HG03354 (cell line): ENCODE results near the gene CCDC15.

Experiments
- ATAC-seq: cut with Tn5 transposase; IDR thresholded peaks from one replicate; pipeline ENCODE4 v1.9.1; 2021; ENCODE audit warnings: mild to moderate bottlenecking; ENCODE audit not compliant: unreplicated experiment, poor library complexity, severe bottlenecking

Gene CCDC15, protein sequence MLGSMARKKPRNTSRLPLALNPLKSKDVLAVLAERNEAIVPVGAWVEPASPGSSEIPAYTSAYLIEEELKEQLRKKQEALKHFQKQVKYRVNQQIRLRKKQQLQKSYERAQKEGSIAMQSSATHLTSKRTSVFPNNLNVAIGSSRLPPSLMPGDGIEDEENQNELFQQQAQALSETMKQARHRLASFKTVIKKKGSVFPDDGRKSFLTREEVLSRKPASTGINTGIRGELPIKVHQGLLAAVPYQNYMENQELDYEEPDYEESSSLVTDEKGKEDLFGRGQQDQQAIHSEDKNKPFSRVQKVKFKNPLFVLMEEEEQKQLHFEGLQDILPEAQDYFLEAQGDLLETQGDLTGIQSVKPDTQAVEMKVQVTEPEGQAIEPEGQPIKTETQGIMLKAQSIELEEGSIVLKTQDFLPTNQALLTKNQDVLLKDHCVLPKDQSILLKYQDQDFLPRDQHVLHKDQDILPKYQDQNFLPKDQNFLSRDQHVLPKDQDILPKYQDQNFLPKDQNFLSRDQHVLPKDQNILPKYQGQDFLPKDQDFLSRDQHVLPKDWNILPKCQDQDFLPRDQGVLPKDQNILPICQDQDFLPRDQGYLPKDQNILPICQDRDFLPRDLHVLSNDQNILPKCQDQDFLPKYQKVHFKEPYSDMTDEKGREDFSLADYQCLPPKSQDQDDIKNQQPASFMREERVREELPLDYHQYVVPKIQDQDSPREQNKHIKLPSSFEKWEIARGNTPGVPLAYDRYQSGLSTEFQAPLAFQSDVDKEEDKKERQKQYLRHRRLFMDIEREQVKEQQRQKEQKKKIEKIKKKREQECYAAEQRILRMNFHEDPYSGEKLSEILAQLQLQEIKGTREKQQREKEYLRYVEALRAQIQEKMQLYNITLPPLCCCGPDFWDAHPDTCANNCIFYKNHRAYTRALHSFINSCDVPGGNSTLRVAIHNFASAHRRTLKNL

DNA sequence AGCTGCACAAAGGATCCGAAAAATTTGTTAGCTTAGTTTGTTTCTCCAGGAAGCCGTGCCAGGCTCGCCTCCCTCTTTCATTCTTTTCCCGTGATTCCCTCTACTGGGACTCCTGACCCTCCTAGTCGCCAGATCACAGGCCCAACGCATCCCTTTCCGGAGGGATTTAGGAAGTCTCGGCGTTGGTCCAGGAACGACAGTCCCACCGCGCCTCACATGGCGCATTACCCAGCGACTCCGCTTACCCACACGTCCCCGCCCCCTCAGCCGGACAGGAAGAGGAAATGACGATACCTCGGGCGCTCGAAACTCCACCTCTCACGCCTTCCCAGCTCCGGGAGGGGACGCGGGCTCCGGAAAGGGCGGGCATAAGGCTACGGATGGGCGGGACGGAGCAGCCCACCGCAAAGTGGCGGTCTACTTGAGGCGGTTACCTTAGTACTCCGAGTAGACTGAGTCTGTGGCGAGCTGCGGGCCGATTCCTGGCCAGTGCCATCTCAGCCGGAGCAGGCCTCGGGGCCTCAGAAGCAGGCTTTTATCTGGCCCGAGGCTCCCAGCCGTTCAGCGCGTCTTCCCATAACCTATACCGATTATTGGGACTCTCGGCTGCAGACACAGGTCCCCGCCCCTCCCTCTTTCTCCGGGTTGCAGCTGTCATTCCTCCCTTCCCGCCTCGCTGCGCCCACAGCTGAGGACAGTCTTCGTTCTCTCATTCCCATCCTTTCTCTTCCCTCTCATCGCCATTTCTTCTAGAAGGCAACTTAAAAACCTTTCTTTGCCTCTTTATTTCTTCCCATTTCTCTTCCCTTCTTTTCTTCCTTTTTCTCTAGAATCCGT lies at the start of gene CCDC15:
Gene CCDC15, plus strand, starts transcription at position 450 of the 837 bp plus-strand sequence. CDS start 531 bp downstream, outside the sequence.
- ATAC-seq = peak; percentile 100

DNA sequence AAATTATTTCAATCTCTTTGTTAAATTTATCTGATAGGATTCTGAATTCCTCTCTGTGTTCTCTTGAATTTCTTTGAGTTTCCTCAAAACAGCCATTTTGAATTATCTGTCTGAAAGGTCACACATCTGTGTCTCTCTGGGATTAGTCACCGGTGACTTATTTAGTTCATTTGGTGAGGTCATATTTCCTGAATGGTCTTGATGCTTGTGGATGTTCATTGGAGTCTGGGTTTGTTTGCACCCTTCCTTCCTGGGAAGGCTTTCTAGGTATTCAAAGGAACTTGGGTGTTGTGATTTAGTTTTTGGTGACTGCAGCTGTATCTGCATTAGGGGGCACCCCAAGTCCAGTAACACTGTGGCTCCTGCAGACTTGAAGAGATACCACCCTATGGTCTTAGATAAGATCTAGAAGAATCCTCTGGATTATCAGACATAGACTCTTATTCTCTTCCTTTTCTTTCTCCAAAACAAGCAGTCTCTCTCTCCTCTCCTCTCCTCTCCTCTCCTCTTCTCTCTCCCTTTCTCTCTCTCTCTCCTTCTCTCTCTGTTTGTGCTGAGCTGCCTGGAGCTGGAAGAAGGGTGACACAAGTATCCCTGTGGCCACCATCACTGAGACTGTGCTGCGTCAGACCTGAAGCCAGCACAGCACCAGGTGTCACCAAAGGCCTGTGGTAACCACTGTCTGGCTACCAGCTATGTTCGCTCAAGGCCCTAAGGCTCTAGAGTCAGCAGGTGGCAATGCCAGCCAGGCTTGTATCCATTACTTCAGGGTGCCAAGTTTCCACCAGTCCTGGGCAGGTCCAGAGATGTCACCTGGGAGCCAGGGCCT lies 38.2 kb upstream of the CCDC15 start:
- ATAC-seq = no peak

GRCh38 chr11:124916370-124916710 lies 37.7 kb upstream of the CCDC15 start:
- no peak for ATAC-seq

DNA sequence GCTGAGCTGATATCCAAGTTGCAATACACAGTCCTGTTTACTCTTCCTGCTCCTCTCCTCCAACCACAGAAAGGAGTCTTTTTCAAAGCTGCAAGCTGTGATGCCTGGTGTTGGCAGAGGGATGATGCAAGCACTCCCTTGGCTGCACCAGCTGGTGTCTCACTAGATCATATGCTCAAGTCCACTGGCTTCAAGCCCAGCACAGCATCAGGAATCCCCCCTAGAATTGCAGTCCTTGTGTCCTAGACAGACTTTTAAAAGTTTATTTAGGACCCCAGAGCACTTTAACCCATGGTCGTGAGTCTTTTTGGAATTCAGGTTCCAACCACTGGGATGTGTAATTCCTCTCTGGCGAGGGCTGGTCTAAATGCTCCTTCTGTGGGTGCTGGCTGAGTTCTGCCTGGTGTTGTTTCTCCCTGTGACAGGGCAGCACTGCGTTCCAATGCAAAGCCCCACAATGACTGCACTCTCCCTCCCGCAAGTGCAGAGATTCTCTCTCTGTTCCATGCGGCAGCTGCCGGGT lies 36.8 kb upstream of the CCDC15 start:
- ATAC-seq = no peak

GRCh38 chr11:124918950-124919349 lies 35.1 kb upstream of the CCDC15 start, which contains the start of gene HEPN1:
Gene HEPN1, plus strand, starts transcription at chr11:124919250.
- ATAC-seq = no peak

- ATAC-seq = no peak
Observed at GRCh38 chr11:124919898-124920297, 34.1 kb upstream of the CCDC15 start.

DNA sequence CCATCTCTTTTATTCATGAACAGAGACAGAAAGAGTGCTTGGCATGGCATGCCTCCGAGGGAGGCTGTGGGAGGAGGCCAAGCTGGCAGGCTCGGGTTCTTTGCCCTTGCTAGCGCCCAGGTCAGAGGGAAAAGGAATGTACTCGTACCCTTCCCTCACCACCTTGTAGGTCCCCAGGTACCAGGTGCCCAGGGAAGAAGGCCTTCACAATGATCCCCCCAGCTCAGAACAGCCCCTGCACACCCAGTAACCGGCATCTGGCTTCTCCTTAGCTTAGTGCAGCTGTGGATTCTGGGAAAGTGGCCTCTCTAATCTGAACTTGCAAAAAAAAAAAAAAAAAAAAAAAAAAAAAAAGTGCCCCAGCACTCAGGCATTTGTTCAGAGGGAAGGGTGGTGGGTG lies 33.6 kb upstream of the CCDC15 start:
- ATAC-seq = no peak

GRCh38 chr11:124920870-124921609 lies 33.0 kb upstream of the CCDC15 start:
- peak; percentile 74 for ATAC-seq

DNA sequence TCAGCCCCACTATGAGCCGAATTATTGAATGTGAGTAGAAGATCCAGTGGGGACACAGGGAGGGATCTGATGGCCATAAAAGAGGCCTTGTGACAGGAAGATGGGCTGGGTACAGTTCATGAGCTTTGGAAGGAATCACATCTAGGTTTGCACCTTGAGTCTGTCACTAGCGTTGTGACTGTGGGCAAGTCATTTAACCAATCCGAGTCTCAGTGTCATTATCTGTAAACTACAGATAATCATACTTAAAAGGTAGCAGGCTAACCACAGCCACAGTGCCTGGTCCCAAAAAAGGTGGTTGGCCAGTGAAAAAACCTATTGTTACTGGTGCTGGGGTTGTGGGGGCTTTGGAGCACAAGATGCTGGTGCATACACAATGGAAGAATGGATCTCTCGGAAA lies 31.2 kb upstream of the CCDC15 start:
- no peak for ATAC-seq

- no peak for ATAC-seq
Observed at GRCh38 chr11:124923296-124923695, 30.7 kb upstream of the CCDC15 start.

- ATAC-seq = no peak
Observed at GRCh38 chr11:124928942-124929665, 24.9 kb upstream of the CCDC15 start.

DNA sequence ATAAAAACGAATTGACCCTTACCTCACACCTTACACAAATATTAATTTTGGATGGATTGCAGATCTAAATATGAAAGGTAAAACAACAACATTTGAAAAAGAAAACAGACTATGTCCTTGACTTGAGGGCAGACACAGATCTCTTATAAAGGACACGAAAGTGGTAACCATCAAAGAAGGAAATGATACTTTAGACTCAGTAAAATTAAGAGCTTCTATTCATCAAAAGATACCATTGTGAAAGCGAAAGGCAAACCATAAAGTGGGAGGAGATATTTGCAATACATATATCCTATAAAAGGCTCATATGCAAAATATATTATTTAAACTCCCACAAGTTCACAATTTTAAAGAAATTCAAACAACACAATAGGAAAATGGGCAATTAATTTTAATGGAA lies 23.2 kb upstream of the CCDC15 start:
- ATAC-seq = peak; percentile 66

DNA sequence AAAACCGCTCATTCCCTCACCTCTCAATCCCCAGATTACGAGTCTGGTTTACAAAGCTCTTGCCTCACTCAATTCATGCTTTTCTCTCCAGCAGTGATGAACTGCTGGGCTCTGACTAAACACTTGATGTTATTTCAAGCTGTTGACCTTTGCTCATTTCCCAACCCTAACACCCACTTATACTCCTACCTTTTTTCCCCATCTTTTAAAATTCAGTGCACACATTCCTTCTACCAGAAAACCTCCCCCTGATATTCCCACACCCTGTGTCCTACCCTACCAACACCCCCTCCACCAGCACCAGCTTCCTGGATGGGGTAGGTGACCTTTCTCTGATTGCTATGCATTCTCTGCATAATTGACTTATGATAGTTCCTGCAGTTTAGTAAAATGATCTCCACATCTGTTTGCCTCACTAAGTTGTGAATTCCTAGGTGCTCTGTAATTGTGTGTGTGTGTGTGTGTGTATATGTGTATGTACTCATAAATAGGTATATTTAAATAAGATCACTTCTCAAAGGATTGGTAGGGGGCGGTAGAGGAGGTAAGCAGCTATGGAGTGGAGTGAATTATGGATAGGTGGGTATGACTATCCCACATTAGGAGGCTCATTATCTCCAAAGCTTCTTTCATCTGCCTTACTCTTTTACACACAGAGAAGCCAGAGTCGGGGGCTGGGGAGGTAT lies 19.0 kb upstream of the CCDC15 start:
- ATAC-seq = no peak

DNA sequence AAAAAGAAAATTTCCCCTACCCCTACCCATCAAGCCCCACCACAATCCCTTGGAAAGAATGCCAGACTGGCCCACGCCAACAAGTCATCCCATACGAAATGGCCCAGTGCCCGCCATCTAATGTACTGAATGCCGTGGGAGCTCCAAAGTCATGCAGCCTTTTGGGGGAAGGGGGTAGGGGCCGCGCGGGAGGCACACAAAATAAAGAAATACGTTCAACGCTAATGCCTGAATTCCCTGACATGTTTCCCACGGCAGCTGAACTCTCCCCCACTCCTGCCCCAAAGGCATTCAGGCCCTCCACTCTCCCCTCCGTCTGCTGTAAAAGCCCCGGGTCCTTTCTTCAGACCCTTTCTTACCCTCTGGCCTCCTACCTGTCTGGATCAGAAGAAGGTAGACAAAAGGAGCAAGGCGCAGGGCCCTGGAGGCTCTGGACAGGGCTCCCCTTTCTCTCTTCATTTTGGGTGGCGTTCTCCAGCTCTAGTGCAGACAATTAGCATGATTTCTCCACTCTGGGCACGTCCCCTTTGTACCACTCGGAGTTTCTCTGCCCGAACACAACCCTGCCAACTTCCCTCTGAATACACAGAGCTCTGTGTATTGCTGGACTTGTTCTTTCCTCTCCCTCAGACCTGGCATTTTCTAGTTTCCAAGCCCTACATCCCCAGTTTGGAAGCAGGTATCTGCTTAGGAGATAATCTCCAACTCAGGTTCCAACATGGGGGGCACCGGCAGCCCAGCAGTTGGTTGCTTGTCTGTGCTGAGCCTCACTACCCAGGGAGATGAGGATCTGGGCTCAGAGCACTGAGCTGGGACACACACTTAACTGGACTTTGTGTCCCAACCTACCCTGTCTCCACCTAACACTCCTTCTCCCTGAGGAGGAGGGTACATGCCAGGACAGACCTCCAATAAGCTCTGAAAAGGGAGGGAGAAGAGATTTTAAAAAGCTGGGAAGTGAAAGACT lies 18.2 kb upstream of the CCDC15 start, which contains the start of gene HEPACAM:
Gene HEPACAM, minus strand, starts transcription at position 500 of the 967 bp plus-strand sequence. Its CDS starts 41 bp downstream, at position 459.
- no peak for ATAC-seq

DNA sequence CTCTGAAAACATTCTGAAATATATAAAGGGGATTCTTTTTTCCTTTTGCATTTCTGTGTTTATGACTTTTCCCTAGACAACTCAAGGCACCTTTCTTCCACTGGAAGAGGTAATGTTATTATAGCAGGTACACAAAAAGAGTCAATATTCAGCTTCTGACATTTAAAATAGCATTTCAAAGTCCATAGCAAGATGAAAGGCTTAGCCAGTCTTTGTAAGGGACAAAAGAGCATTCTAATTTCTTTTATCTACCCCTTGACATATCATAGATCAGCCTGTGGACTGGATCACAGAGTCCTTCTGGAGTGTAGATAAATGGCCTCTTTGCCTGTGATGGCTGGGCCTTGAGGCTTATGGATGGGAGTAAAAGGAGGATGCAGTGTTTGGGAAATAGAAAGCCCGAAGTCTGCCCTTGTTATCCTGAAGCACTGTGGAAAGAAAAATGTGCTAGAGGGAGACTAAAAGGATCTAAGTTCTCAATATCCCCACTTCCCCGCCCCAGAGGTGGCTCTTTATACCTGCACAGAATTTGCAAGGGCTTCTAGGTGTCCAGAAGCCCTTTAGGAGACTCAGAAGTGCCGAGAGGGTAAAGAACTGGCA lies 16.6 kb upstream of the CCDC15 start:
- ATAC-seq = no peak
